Stimulated activated CD8-positive, alpha-beta memory T cell treated with anti-CD3 and anti-CD28 coated beads, Interleukin-7, amount 100 ng/mL, for 24 hours (primary cell): Measurements from ENCODE around the gene SWSAP1.
"Not testable (repeated sequence)": the region's sequence is repeated elsewhere in the genome, so short reads cannot be mapped to it uniquely, and the experiment has no call there.

Source experiments
- DNase-seq: peaks from one replicate; pipeline ENCODE4 v3.0.0-alpha.2; 2020; ENCODE audit warnings: low read depth

The SWSAP1 gene

DNA sequence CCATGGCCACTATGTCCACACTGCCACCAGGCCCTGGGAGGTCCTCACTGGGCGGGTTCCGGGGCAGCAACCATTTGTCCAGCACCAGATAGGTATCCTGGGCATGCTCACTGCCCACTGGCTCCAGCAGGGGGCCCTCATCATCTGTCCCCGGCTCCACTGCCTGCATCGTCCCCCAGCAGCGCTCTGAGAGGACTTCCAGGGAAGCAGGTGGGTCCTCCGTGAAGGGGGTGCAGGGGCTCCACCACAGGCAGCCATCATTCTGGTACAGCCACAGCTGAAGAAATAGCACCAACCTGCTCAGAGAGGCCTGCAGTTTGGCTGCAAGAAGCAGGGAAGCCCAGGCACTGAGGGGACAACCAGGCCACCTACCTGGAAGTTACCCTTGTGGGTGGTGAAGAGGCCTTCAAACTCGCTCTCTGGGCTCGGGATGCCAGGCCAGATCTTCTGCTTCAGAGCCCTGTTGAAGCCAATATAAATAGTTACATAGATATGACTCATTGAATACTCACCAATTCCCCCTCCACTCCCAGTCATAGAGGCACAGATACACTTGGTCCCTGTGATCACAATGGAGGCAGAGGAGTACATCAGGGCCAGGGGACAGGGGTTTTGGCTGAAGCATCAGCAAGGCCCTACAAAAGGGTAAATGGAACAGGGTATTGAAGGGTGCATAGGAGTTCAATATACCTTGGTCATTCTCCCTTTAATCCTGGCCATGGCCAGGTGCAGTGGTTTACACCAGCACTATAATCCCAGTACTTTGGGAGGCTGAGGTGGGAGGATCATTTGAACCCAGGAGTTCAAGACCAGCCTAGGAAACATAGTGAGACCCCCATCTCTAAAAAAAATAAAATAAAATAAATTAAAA lies 4.1 kb downstream of the SWSAP1 start:
- no peak for DNase-seq

DNA sequence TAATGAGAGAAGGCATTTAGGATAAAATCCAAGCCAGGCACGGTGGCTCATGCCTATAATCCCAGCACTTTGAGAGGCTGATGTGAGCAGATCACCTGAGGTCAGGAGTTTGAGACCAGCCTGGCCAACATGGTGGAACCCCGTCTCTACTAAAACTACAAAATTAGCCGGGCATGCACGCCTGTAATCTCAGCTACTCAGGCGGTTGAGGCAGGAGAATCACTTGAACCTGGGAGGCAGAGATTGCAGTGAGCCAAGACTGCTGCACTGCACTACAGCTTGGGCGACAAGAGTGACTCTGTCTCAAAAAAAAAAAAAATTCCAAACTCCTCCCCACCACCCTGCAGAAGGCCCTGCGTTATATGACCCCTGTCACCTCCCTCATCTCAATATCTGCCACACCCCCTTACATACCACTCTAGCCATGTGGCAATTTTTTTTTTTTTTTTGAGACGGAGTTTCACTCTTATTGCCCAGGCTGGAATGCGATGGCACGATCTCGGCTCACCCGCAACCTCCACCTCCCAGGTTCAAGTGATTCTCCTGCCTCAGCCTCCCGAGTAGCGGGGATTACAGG lies 4.9 kb downstream of the SWSAP1 start:
- not testable (repeated sequence) for DNase-seq

DNA sequence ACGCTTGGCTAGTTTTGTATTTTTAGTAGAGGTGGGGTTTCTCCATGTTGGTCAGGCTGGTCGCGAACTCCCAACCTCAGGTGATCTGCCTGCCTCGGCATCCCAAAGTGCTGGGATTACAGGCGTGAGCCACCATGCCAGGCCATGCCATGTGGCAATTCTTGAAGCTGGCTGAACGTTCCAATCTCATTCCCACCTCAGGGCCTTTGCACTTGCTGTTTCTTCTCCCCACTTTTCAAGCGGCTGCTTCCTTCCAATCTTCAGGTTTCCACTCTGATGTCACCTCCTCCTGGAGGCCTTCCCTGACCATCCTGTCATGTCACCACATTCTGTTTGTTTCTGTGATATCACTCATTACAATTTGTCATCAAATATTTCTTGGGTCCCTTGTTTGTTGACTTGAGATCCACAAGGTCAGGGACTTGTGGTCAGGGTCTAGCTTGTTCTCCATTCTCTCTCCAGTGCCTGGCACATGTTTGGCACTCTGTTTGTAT lies 5.4 kb downstream of the SWSAP1 start:
- DNase-seq, result no peak

- DNase-seq, result peak; percentile 89
Measured at GRCh38 chr19:11380653-11381537, 6.4 kb downstream of the SWSAP1 start.

- DNase-seq, result no peak
Measured at GRCh38 chr19:11382898-11383705, 8.6 kb downstream of the SWSAP1 start.

- DNase-seq, result no peak
Measured at GRCh38 chr19:11383706-11384048, 9.2 kb downstream of the SWSAP1 start.

DNA sequence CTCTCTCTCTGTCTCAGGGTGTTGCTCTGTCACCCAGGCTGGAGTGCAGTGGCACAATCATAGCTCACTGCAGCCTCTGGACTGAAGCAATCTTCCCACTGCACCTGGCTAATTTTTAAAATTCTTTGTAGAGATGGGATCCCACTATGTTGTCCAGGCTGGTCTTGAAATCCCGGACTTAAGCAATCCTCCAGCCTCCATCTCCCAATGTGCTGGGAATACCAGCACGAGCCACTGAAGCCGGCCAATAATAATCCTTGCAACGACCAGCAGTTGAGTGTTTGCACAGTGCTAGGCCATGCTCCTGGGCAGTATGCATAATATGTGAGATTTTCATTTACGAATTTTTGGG lies 10.3 kb downstream of the SWSAP1 start:
- no peak for DNase-seq

DNA sequence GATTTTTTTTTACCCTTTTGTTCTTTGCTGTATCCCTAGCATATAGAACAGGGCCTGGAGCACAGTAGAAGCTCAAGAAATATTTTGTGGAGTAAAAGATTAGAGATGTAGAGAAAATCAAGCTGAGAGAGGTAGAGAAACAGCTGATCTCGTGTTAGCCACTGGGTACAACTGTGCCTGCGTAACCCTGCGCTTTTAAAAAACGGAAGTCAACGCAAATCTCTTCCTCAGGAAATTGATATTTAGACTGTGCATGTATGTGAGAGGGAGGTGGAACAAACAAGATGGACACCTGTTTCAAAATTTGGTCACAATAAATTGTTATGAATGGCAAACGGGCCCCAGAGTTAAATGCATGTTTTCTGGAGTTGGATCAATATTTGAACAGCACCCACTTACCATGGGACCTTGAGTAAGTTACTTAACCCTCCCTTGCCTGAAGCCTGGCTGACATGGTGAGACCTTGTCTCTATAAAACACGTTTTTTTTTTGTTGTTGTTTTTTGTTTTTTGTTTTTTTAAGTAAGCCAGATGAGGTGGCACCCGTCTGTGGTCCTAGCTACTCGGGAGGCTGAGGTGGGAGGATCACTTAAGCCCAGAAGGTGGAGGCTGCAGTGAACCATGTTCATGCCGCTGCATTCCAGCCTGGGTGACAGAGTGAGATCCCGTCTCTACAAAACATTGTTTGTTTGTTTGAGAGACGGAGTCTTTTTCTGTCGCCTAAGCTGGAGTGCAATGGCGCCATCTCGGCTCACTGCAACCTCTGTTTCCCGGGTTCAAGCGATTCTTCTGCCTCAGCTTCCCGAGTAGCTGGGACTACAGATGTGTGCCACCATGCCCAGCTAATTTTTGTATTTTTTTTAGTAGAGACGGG lies 12.9 kb downstream of the SWSAP1 start:
- no peak for DNase-seq

DNA sequence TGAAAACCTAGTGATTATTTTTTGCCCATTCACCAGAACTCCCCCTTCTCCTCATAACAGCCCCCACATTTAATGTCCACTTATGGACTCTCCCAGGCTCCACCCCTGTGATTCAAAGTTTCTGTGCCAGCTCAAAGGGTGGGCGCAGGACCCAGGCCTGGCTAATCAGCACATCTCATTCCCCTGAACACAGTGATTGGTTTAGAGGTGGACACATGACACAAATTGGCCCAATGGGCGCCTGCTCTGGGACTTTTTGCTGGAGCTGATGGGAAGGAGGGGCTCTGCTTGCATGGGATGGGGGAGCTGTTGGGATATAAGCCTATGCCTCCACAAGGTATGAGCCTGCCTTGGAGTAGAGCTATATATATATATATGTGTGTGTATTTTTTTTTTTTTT lies 15.9 kb downstream of the SWSAP1 start:
- no peak for DNase-seq

DNA sequence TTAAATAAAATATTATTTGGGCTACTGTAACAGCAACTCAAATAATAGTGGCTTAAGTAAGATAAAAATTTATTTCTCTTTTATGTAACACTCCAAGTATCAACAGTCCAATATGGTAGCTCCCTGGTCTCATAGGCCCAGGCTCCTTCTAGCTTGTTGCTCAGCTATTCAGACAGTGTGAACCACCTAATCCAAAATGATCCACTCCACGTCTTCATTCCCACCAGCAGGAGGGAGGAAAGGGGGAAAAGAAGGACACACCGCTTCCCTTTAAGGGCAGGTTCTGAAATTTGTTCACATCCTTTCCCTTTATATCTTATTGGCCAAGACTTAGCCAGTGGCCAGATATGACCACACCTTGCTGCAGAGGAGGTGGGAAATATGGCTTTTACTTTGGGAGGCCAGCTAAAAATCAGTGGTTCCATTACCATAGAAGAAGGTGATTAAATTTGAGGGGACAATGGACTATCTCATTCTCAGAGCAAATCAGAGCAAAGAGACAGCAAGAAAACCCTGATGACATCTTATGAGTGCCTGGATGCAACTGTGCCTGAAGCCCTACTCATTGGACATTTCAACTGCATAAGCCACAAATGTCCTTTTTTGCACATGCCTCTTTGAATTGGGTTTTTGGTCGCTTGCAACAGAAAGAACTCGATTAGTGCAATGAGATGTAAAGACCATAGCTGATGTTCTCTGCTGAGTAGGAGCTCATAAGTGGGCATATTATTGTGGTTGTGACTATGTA lies 16.6 kb downstream of the SWSAP1 start:
- DNase-seq, result no peak

- DNase-seq, result no peak
Measured at GRCh38 chr19:11397089-11397610, 22.7 kb downstream of the SWSAP1 start.

- no peak for DNase-seq
Measured at GRCh38 chr19:11399667-11400066, 25.2 kb downstream of the SWSAP1 start.

DNA sequence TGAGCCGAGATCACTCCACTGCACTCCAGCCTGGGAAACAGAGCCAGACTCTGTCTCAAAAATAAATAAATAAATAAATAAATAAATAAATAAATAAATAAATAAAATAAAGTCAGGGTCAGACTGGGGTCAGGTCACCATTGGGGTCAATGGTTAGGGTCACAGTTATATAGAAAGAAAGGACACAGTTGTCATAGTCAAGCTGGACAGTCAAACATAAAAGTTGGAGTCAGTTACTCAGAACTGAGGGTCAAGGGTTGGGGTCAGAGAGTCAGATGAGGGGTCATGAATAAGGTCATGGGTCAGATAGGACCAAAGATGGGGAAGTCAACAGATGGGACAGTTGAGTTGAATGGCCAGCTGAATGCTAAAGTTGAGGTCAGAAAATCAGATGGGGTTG lies 26.3 kb downstream of the SWSAP1 start:
- no peak for DNase-seq

- no peak for DNase-seq
Measured at GRCh38 chr19:11401808-11402543, 27.5 kb downstream of the SWSAP1 start.

DNA sequence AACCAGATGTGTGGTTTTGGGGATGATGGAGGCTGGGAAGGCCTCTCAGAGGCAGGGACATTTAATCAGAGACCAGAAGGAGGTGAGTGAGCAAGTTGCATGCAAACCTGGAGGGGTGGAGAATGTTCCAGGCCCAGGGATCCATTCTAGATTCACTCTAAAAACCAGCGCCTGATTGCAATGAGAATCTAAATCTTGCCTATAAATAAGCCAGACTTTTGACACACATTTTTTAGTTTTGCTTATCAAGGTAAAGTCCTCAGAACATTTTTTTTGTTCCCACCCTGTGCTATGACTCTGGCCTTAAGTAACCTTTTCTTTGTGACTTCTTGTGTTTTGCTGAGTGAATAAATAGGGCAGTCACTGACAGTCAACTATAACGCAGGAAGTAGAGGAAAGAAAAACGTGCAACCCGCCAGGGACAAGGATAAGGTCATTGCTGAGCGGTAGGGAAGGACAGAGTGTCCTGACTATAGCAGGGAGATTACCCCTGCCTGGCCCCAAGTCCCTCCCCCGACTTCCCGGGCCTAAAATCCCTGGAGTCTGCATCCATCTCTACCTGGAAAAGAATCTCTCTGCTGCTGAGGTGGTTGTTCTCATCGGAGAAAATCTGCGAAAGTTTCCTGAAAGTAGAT lies 30.2 kb downstream of the SWSAP1 start:
- DNase-seq, result no peak

- DNase-seq, result no peak
Measured at GRCh38 chr19:11405846-11406643, 31.6 kb downstream of the SWSAP1 start.

DNA sequence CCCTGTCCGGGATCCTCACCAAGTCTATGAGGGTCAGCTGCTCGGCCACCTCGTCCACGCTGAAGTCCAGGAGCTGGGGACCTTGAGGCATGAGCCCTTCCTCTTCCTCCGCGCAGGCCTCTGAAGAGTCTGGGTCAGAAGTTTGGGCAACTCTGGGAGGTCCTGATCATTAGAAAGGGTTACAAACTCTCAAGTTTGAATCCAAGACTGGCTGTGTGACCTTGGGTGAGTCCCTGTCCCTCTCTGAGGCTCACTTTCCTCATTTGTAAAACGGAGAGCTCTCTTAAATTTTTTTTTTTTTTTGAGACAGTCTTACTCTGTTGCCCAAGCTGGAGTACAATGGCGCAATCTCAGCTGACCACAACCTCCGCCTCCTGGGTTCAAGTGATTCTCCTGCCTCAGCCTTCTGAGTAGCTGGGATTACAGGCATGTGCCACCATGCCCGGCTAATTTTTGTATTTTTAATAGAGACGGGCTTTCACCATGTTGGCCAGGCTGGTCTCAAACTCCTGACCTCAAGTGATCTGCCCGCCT lies 32.3 kb downstream of the SWSAP1 start:
- not testable (repeated sequence) for DNase-seq

- DNase-seq, result no peak
Measured at GRCh38 chr19:11408591-11408990, 34.1 kb downstream of the SWSAP1 start.
